ENCODE measurements around the gene ZNF764. TPM values are rescaled to one million over a fixed set of nuclear protein-coding genes. Genes with fewer than 3 reads are reported as not detected.

Gene ZNF764
- total RNA-seq, 1 experiment from 2014 or later = 9.1 TPM

DNA sequence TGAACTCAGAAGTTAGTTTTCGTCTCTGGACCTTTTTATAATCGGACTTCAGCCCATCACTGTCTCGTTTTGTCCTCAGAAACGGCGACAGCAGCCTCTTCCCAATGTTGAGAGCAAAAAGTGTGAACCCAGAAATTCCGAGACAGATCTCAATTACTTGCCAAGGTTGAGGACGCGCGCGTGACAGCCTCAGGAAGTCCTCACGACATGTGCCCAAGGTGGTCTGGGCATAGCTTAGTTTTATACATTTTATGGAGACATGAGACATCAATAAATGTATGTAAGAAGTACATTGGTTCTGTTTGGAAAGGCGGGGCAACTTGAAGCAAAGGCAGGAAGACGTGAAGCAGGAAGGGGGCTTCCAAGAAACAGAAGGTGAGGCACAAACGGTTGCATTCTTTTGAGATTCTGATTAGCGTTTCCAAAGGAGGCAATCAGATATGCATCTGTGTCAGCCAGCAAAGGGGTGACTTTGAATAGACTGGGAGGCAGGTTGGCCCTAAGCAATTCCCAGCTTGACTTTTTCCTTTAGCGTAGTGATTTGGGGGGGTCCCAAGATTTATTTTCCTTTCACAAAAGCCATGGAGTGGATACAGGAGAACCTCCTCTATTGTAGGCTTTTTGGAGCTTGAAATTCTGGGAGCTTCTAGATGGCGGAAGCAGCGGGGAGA lies 22.9 kb downstream of the ZNF764 start:
- peak; percentile 45 for ATAC-seq
- Histone ChIP-seq H3K9me3 (ENCODE audit: control insufficient read depth in 1 of 2, insufficient read depth in 1 of 2, low read depth in 1 of 2, low read length in 2 of 2) (no peaks in the 10 kb centered on the region), H2AFZ (ENCODE audit: low read depth, low read length, poor library complexity, severe bottlenecking) (no peak overlapping the region), H3K9me2 (ENCODE audit: insufficient read depth) (no peaks in the 10 kb centered on the region), H3K27me3 (ENCODE audit: insufficient read depth, low read length) (no peaks in the 10 kb centered on the region), H3K4me3 (replicated peaks in 1 of 2; ENCODE audit: low read depth in 1 of 2, low read length in 2 of 2) (peak overlapping the region; percentile 60 to 79), H3K27ac (ENCODE audit: low read depth, low read length) (peak overlapping the region; percentile 82), H3K36me3 (ENCODE audit: control insufficient read depth in 1 of 2, insufficient read depth in 2 of 2, low read length in 2 of 2) (no peaks in the 10 kb centered on the region), H3K4me2 (ENCODE audit: low read length) (peak overlapping the region; percentile 85), H3K4me1 (ENCODE audit: control insufficient read depth in 1 of 2, insufficient read depth in 2 of 2, low read length in 2 of 2) (peaks cover 6 to 38% of the 10 kb centered on the region in 2 experiments; a peak in 3 of 4 replicates), H3K79me2 (ENCODE audit: insufficient read depth, low read length) (no peaks in the 10 kb centered on the region; the same call in 1 of the 2 replicates), H3K9ac (ENCODE audit: low read length) (peak overlapping the region; percentile 78), H4K20me1 (ENCODE audit: insufficient read depth) (no peaks in the 10 kb centered on the region)
- DNase-seq (ENCODE audit: low read depth, low spot score) = no peak
- BruUV-seq (replicated peaks) = TSS peak; percentile 90
- ChIA-PET RAD21 (ENCODE audit: low non-redundant PET in 1 of 2, low total read pairs in 2 of 2, uncharacterized antibody in 2 of 2, unreplicated experiment in 2 of 2) (interaction anchor here (1.2 to 2.1 kb wide), 3 partner anchors 22 to 105 kb away, joined by 3 to 18 read pairs (median 4); partner anchors contain the start of genes DCTPP1 (in 1 of the 2) and ZNF764 (in 1 of the 2)), POLR2A (interaction anchor here (1.1 to 2.7 kb wide), 6 partner anchors 8 to 105 kb away, joined by 3 to 20 read pairs (median 6); partner anchors contain the start of genes DCTPP1 and ZNF764), CTCF (interaction anchor here (0.7 to 2.1 kb wide), 15 partner anchors 8 to 423 kb away, joined by 3 to 11 read pairs (median 4); partner anchors contain the start of genes DCTPP1, ZNF688 and ZNF764)
- intact Hi-C loops (cut with micrococcal nuclease) = no loop called here
- TF ChIP-seq, protein P1, sequence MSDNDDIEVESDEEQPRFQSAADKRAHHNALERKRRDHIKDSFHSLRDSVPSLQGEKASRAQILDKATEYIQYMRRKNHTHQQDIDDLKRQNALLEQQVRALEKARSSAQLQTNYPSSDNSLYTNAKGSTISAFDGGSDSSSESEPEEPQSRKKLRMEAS (IDR thresholded peaks at IDR 0.05) = peak; percentile 14; the same call in 1 of the 2 replicates
- TF ChIP-seq YY1 (IDR thresholded peaks at IDR 0.05; ENCODE audit: extremely low read depth, insufficient replicate concordance, low read depth, low read length) (no peak), EZH2phosphoT487 (IDR thresholded peaks at IDR 0.05; ENCODE audit: borderline replicate concordance) (no peak), POLR2A (IDR thresholded peaks at IDR 0.05; ENCODE audit: borderline replicate concordance, extremely low read depth, insufficient read depth, insufficient read length) (peak; percentile 62)

DNA sequence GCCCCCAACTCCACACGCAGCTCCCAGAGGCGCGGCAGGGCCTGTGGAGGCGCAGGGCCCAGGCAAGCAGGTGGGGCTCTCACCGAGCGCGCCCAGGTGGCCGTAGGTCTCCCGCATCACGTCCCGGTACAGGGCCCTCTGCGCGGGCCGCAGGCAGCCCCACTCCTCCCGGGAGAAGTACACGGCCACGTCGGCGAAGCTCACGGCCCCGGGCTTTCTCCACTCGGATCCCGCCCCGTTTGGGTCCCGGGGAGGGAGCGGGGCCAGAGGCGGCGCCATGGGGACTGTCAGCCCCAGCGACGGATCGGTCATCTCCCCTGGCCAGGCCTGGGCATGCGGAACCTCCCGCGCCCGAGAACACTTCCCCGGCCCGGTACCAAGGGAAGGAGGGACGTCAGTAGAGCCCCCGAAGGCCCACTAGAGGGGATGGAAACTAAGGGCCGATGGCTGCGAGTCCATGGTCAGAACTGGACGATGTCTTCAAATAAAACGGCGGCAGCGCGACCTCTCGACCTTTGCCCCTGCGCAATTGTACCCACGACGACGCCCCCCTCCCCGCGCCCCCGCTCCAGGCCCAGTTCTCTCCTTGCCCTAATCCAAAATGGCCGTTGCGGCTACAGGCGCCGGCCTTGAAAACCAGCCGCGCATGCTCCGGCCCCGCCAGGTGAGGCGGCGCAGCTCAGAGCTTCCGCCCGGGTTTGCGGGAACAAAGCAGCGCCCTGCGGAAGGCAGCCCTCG lies 23.6 kb downstream of the ZNF764 start, which contains the start of gene ZNF747:
ZNF747 (minus strand) TSS at position 491 of the 738 bp plus-strand sequence; CDS start at position 312, 179 bp downstream.
- H3K9me3 ChIP-seq (ENCODE audit: control insufficient read depth in 1 of 2, insufficient read depth in 1 of 2, low read depth in 1 of 2, low read length in 2 of 2) = no peaks in the 10 kb centered on the region
- ChIA-PET RAD21 (ENCODE audit: low non-redundant PET in 1 of 2, low total read pairs in 2 of 2, uncharacterized antibody in 2 of 2, unreplicated experiment in 2 of 2) (interaction anchor here (1.2 to 2.1 kb wide), 3 partner anchors 23 to 104 kb away, joined by 3 to 18 read pairs (median 4); partner anchors contain the start of genes DCTPP1 (in 1 of the 2) and ZNF764 (in 1 of the 2)), POLR2A (interaction anchor here (1.1 to 2.7 kb wide), 5 partner anchors 12 to 104 kb away, joined by 3 to 20 read pairs (median 5); partner anchors contain the start of genes DCTPP1 and ZNF764), CTCF (interaction anchor here (0.7 to 2.1 kb wide), 9 partner anchors 9 to 422 kb away, joined by 3 to 11 read pairs (median 4); partner anchors contain the start of genes DCTPP1 and ZNF764)
- H3K9me2 ChIP-seq (ENCODE audit: insufficient read depth) = no peaks in the 10 kb centered on the region
- H4K20me1 ChIP-seq (ENCODE audit: insufficient read depth) = no peaks in the 10 kb centered on the region
- peak within 1 kb of the TSS; percentile 82 for H3K27ac ChIP-seq (ENCODE audit: low read depth, low read length)
- no peaks in the 10 kb centered on the region; the same call in 1 of the 2 replicates for H3K79me2 ChIP-seq (ENCODE audit: insufficient read depth, low read length)
- BruUV-seq (replicated peaks) = TSS peak; percentile 77
- peak within 1 kb of the TSS; percentile 33 for H2AFZ ChIP-seq (ENCODE audit: low read depth, low read length, poor library complexity, severe bottlenecking)
- ATAC-seq (peak; percentile 87), DNase-seq (ENCODE audit: low read depth, low spot score) (peak; percentile 70)
- peaks cover 6 to 39% of the 10 kb centered on the region in 2 experiments; a peak in 3 of 4 replicates for H3K4me1 ChIP-seq (ENCODE audit: control insufficient read depth in 1 of 2, insufficient read depth in 2 of 2, low read length in 2 of 2)
- H3K4me2 ChIP-seq (ENCODE audit: low read length) = peak within 1 kb of the TSS; percentile 85
- H3K36me3 ChIP-seq (ENCODE audit: control insufficient read depth in 1 of 2, insufficient read depth in 2 of 2, low read length in 2 of 2) = no peaks in the 10 kb centered on the region
- H3K9ac ChIP-seq (ENCODE audit: low read length) = peak within 1 kb of the TSS; percentile 78
- intact Hi-C loops (cut with micrococcal nuclease) = no loop called here
- H3K27me3 ChIP-seq (ENCODE audit: insufficient read depth, low read length) = no peaks in the 10 kb centered on the region
- peak within 1 kb of the TSS; percentile 60 to 79 for H3K4me3 ChIP-seq (replicated peaks in 1 of 2; ENCODE audit: low read depth in 1 of 2, low read length in 2 of 2)
- TF ChIP-seq, protein P2, sequence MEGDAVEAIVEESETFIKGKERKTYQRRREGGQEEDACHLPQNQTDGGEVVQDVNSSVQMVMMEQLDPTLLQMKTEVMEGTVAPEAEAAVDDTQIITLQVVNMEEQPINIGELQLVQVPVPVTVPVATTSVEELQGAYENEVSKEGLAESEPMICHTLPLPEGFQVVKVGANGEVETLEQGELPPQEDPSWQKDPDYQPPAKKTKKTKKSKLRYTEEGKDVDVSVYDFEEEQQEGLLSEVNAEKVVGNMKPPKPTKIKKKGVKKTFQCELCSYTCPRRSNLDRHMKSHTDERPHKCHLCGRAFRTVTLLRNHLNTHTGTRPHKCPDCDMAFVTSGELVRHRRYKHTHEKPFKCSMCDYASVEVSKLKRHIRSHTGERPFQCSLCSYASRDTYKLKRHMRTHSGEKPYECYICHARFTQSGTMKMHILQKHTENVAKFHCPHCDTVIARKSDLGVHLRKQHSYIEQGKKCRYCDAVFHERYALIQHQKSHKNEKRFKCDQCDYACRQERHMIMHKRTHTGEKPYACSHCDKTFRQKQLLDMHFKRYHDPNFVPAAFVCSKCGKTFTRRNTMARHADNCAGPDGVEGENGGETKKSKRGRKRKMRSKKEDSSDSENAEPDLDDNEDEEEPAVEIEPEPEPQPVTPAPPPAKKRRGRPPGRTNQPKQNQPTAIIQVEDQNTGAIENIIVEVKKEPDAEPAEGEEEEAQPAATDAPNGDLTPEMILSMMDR (IDR thresholded peaks at IDR 0.05 in 2 of 3, conservative IDR thresholded peaks at IDR 0.05 in 1 of 3; ENCODE audit: borderline replicate concordance in 1 of 3, insufficient read depth in 1 of 3, low read depth in 2 of 3, low read length in 2 of 3) = no peak
- peak; percentile 93 for TF ChIP-seq EGR1 (IDR thresholded peaks at IDR 0.05; ENCODE audit: low read depth)
- TF ChIP-seq YY1 (IDR thresholded peaks at IDR 0.05; ENCODE audit: extremely low read depth, insufficient replicate concordance, low read depth, low read length) = peak; percentile 100
- TF ChIP-seq, protein P1 (IDR thresholded peaks at IDR 0.05) = peak; percentile 88
- peak; percentile 86 for TF ChIP-seq POLR2AphosphoS5 (IDR thresholded peaks at IDR 0.05; ENCODE audit: low read depth, low read length)
- TF ChIP-seq, protein P3, sequence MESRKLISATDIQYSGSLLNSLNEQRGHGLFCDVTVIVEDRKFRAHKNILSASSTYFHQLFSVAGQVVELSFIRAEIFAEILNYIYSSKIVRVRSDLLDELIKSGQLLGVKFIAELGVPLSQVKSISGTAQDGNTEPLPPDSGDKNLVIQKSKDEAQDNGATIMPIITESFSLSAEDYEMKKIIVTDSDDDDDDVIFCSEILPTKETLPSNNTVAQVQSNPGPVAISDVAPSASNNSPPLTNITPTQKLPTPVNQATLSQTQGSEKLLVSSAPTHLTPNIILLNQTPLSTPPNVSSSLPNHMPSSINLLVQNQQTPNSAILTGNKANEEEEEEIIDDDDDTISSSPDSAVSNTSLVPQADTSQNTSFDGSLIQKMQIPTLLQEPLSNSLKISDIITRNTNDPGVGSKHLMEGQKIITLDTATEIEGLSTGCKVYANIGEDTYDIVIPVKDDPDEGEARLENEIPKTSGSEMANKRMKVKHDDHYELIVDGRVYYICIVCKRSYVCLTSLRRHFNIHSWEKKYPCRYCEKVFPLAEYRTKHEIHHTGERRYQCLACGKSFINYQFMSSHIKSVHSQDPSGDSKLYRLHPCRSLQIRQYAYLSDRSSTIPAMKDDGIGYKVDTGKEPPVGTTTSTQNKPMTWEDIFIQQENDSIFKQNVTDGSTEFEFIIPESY (IDR thresholded peaks at IDR 0.05; ENCODE audit: extremely low read depth, insufficient replicate concordance, low read length) = peak; percentile 20
- TF ChIP-seq ELF1 (IDR thresholded peaks at IDR 0.05; ENCODE audit: borderline replicate concordance, low read depth) = peak; percentile 88; the same call in 1 of the 2 replicates
- TF ChIP-seq EZH2phosphoT487 (IDR thresholded peaks at IDR 0.05; ENCODE audit: borderline replicate concordance) = no peak

Measured in HCT116 (cell line).